NCI-H2107 (cell line): ENCODE data around the gene MMD2.
"Not testable (repeated sequence)": the region's sequence is repeated elsewhere in the genome, so short reads cannot be mapped to it uniquely, and the experiment has no call there.

ENCODE experiments used
- DNase-seq: peaks from one replicate; lab custom pipeline; 2025; lab: John Stamatoyannopoulos, UW

MMD2 gene

GRCh38 chr7:4894482-4894881, 64.5 kb downstream of the MMD2 start:
- no peak for DNase-seq

- DNase-seq = no peak
These were observed 65.0 kb downstream of the MMD2 start for GRCh38 chr7:4893929-4894475.

- DNase-seq = not testable (repeated sequence)
These were observed 65.8 kb downstream of the MMD2 start for GRCh38 chr7:4893188-4893587.

- not testable (repeated sequence) for DNase-seq
These were observed 67.5 kb downstream of the MMD2 start for GRCh38 chr7:4891522-4891921.

- no peak for DNase-seq
These were observed 69.3 kb downstream of the MMD2 start for GRCh38 chr7:4889682-4890081.

- DNase-seq = no peak
These were observed 70.8 kb downstream of the MMD2 start for GRCh38 chr7:4888161-4888560.

GRCh38 chr7:4886671-4887070, 72.3 kb downstream of the MMD2 start:
- no peak for DNase-seq

- DNase-seq = no peak
These were observed 73.6 kb downstream of the MMD2 start for GRCh38 chr7:4885317-4885807.

- DNase-seq = no peak
These were observed 74.8 kb downstream of the MMD2 start for GRCh38 chr7:4884164-4884563.

- DNase-seq = peak; percentile 91
These were observed 75.4 kb downstream of the MMD2 start, which contains the start of gene RADIL for GRCh38 chr7:4883372-4884144. RADIL (minus strand) TSS chr7:4883716; CDS start chr7:4878139, 5,577 bp downstream.

- no peak for DNase-seq
These were observed 76.0 kb downstream of the MMD2 start for GRCh38 chr7:4883033-4883371.

- DNase-seq = no peak
These were observed 76.6 kb downstream of the MMD2 start for GRCh38 chr7:4882169-4883032.

- no peak for DNase-seq
These were observed 78.8 kb downstream of the MMD2 start for GRCh38 chr7:4880218-4880617.

GRCh38 chr7:4879396-4880081, 79.4 kb downstream of the MMD2 start:
- DNase-seq = no peak

GRCh38 chr7:4878336-4879335, 80.4 kb downstream of the MMD2 start:
- DNase-seq = no peak

GRCh38 chr7:4876586-4876985, 82.4 kb downstream of the MMD2 start:
- DNase-seq = no peak

GRCh38 chr7:4875391-4875790, 83.6 kb downstream of the MMD2 start:
- DNase-seq = no peak

GRCh38 chr7:4873071-4873944, 85.7 kb downstream of the MMD2 start:
- DNase-seq = no peak

- DNase-seq = no peak
These were observed 86.9 kb downstream of the MMD2 start for GRCh38 chr7:4871930-4872675.
